Left ventricle myocardium inferior (tissue), 1 donor: ENCODE data around the gene ETFRF1. TPM values are rescaled to one million over a fixed set of nuclear protein-coding genes. Genes with fewer than 3 reads are reported as not detected.

ENCODE experiments used
- DNase-seq: peaks from one replicate; pipeline ENCODE4 v3.0.0-alpha.2; 2020
- H3K27ac ChIP-seq: fragments of 200-600 bp; replicated peaks from 2 replicates; pipeline ENCODE4 v1.8.0; 2021
- H3K27me3 ChIP-seq: fragments of 200-600 bp; 2 replicates; pipeline ENCODE4 v1.8.0; 2021; ENCODE audit warnings: low read depth
- H3K36me3 ChIP-seq: fragments of 200-600 bp; 2 replicates; pipeline ENCODE4 v1.8.0; 2021
- H3K4me1 ChIP-seq: fragments of 200-600 bp; 2 replicates; pipeline ENCODE4 v1.8.0; 2021
- H3K4me3 ChIP-seq: fragments of 200-600 bp; 2 replicates; pipeline ENCODE4 v1.8.0; 2021; ENCODE audit warnings: mild to moderate bottlenecking, moderate library complexity
- H3K9me3 ChIP-seq: fragments of 200-600 bp; replicated peaks from 2 replicates; pipeline ENCODE4 v1.8.0; 2021
- intact Hi-C: fragments of 100-400 bp; cut with micrococcal nuclease; formaldehyde crosslinking; loops from one replicate; pipeline ENCODE4 v1.11.0; 2022
- total RNA-seq: library from RNA; stranded (reverse); fragmentation: NEBNext Ultra II Directional; extraction: Animal tissue kit (Norgen Biotek cat#: 25700); gene quantifications from one replicate; pipeline ENCODE4 v1.2.1, GENCODE V29; 2021
- TF ChIP-seq, protein P1 (sequence below): fragments of 200-600 bp; IDR thresholded peaks from 2 replicates; pipeline ENCODE4 v1.8.0; 2021; ENCODE audit warnings: antibody characterized with exemption, mild to moderate bottlenecking, borderline replicate concordance
- donor health status: DM: no; HTN: yes; CAD: no; lungs with severe emphysema.

The ETFRF1 gene
- total RNA-seq, 1 donor from 2014 or later, result 71.5 TPM

GRCh38 chr12:25156061-25156460 lies 39.0 kb upstream of the ETFRF1 start:
- no peak for DNase-seq

DNA sequence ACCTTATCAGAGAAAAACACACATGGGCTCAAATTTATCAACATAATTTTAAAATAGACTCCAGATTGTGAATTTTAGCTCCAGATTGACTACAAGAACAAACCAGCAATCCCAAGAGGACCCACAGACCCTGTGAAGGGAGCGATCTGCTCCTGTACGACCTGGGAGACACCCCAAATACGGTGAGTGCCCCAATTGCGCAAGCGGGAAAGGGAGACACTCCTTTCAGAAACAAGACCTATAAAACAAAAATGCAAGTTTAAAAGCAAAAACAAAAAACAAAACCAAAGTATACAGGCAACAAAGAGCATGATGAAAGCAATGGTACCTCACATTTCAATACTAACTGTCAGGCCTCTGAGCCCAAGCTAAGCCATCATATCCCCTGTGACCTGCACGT lies 32.2 kb upstream of the ETFRF1 start:
- Histone ChIP-seq H3K4me1 (no peaks in the 10 kb centered on the region), H3K27me3 (no peaks in the 10 kb centered on the region), H3K36me3 (no peaks in the 10 kb centered on the region), H3K27ac (no peak overlapping the region), H3K4me3 (no peak overlapping the region), H3K9me3 (no peaks in the 10 kb centered on the region)
- intact Hi-C loops, result no loop called here
- no peak for DNase-seq
- TF ChIP-seq, protein P1, sequence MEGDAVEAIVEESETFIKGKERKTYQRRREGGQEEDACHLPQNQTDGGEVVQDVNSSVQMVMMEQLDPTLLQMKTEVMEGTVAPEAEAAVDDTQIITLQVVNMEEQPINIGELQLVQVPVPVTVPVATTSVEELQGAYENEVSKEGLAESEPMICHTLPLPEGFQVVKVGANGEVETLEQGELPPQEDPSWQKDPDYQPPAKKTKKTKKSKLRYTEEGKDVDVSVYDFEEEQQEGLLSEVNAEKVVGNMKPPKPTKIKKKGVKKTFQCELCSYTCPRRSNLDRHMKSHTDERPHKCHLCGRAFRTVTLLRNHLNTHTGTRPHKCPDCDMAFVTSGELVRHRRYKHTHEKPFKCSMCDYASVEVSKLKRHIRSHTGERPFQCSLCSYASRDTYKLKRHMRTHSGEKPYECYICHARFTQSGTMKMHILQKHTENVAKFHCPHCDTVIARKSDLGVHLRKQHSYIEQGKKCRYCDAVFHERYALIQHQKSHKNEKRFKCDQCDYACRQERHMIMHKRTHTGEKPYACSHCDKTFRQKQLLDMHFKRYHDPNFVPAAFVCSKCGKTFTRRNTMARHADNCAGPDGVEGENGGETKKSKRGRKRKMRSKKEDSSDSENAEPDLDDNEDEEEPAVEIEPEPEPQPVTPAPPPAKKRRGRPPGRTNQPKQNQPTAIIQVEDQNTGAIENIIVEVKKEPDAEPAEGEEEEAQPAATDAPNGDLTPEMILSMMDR, result no peak

More at GRCh38 chr12:25156061-25156460, 39.0 kb upstream of the ETFRF1 start:
- no peaks in the 10 kb centered on the region for H3K27me3 ChIP-seq
- H3K36me3 ChIP-seq, result no peaks in the 10 kb centered on the region
- TF ChIP-seq, protein P1, result no peak
- no peaks in the 10 kb centered on the region for H3K9me3 ChIP-seq
- intact Hi-C loops, result no loop called here
- H3K27ac ChIP-seq, result no peak overlapping the region
- H3K4me3 ChIP-seq, result no peak overlapping the region
- peaks cover 6% of the 10 kb centered on the region for H3K4me1 ChIP-seq

GRCh38 chr12:25182765-25183164 lies 12.3 kb upstream of the ETFRF1 start:
- intact Hi-C loops, result no loop called here
- H3K9me3 ChIP-seq, result no peaks in the 10 kb centered on the region
- H3K4me1 ChIP-seq, result peaks cover 5% of the 10 kb centered on the region
- TF ChIP-seq, protein P1, result no peak
- no peak overlapping the region for H3K4me3 ChIP-seq
- H3K36me3 ChIP-seq, result no peaks in the 10 kb centered on the region
- no peak overlapping the region for H3K27ac ChIP-seq
- DNase-seq, result no peak
- H3K27me3 ChIP-seq, result no peaks in the 10 kb centered on the region

GRCh38 chr12:25184132-25184531 lies 10.9 kb upstream of the ETFRF1 start:
- intact Hi-C loops, result no loop called here
- Histone ChIP-seq H3K9me3 (no peaks in the 10 kb centered on the region), H3K4me1 (peaks cover 5% of the 10 kb centered on the region), H3K4me3 (no peak overlapping the region), H3K36me3 (no peaks in the 10 kb centered on the region), H3K27ac (no peak overlapping the region), H3K27me3 (no peaks in the 10 kb centered on the region)
- TF ChIP-seq, protein P1, result no peak
- no peak for DNase-seq

DNA sequence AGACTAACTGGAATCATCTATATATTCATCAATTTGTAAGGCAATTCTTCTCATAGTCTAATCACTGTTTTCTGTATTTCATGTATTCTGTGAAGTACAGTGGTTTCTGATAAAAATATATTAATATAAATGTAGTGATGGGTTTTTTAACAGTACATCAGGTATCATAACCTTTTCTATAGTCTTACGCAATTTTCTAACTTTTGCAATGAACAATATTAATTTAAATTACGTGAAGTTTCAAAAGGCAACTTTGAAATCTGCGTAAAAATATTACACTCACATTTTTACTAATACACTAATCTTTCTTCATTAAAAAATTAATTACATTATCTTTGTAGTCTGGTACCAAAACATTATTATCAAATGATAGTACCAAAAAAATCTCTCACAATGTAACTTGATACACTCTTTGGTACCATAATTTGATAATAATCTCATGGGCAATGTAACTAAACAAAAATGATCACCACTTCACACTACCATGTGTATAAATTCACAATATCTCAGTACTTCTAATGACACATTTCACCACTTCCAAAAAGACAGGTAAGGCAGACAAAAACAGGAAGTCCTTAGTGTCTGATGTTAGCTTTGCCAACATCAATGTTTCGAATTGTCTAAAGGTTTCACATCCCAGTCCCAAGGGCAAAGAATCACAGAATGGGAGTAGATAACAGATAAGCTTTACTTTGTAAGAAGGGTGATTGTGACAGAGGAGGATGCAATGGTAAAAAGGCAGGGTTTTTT lies 8.8 kb upstream of the ETFRF1 start:
- peaks cover 5% of the 10 kb centered on the region for H3K4me1 ChIP-seq
- intact Hi-C loops, result no loop called here
- no peaks in the 10 kb centered on the region for H3K9me3 ChIP-seq
- TF ChIP-seq, protein P1, result no peak
- no peak for DNase-seq
- H3K36me3 ChIP-seq, result no peaks in the 10 kb centered on the region
- no peaks in the 10 kb centered on the region for H3K27me3 ChIP-seq
- H3K4me3 ChIP-seq, result no peak overlapping the region
- no peak overlapping the region for H3K27ac ChIP-seq
